Measurements from ENCODE around the gene INPP4A.
A peak's percentile ranks its signal among the peaks of the same experiment; 100 is the strongest.

INPP4A gene

GRCh38 chr2:98541906-98542305 is 97.2 kb downstream of the INPP4A start:
- DNase-seq (ENCODE audit: low read depth in 2 of 2): no peak

DNA sequence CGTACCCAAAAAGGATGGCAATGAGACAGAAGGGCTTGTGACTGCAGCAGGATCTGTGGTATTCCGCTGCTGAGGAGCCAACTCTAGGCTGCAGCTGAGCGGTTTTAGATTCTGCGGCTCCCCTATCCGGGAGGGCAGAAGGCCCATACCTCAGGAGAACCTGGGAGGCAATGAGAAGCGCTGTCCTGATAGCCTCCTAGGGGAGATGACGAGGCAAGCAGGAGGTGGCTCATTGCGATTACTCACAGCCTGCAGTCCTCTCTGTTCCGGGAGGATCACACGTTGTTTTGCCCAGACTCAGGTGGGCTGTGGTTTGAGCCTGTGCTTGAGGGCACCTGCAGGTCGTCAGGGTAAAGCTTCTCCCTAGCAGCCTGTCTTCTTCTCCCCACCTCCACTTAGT is 98.6 kb downstream of the INPP4A start:
- no peak for DNase-seq (ENCODE audit: low read depth in 2 of 2)

DNA sequence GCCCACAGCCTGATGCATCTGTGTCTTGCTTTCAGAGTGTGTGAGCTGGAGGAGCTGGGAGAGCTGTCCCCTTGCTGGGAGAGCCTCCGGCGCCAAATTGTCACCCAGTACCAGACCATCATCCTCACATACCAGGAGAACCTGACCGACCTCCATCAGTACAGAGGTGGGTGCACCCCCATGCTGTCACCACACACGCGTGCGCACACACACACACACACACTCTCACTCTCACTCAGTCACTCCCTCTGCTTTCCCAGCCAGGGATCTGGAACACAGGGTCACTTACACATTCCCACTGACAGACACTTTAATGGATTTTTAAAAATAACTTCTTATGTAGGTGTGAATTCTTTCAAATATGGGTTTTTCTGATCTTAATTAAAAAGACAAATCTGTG is 99.2 kb downstream of the INPP4A start:
- no peak for DNase-seq (ENCODE audit: low read depth in 2 of 2)

GRCh38 chr2:98545591-98545990 is 100.9 kb downstream of the INPP4A start:
- no peak for DNase-seq (ENCODE audit: low read depth in 2 of 2)

DNA sequence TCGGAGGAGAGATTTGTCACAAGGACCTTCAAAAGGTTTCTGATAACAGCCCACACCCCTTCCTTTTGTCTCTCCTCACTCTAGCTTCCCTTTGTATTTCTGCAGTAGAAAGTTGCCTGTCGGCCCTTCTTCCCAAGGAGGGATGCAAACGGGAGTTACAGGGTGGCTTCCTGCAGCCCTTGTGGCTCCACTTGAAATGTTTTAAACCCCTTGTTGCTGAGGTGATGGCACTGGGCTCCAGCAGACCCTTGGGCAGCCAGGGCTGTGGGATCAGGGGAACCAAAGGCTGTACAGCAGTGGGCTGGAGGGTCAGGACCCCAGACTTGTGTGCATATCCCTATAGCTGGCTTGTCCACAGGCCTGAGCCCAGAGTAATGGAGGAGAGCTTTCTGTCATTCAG is 101.5 kb downstream of the INPP4A start:
- DNase-seq (ENCODE audit: low read depth in 2 of 2): no peak

DNA sequence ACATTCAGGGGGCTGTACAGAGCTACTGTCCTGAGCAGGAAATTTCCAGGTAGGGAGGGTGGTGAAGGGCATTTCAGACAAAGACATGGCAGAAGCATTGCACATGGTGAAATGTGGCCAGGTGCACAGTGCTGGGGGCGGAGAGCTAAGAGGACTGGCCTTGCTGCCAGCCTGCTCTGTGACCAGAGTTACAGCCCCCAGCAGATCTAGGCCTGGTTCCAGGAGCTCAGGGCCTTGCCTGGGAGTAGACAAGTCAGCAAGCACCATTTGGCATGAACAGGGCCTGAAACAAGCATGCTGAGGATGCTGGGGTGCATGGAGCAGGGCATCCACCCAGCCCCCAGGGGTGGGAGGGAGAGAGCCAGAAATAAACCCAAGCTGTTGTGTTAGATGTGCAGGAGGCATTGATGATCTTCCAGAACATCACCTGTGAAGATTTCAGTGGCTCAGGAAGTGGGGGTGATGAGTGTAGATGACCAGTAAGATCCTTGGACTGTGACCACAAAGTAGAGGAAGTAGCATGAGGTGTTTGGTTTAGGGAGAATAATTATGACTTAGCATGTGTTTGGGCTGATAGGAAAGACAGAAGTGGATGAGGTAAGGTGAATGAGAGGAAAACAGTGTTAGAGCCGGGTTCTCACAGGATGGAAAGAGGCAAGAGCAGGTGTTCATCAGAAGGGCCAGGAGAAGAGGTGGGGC is 102.6 kb downstream of the INPP4A start:
- no peak for DNase-seq (ENCODE audit: low read depth in 2 of 2)

- no peak for DNase-seq (ENCODE audit: low read depth in 2 of 2)
Observed at GRCh38 chr2:98548920-98549818, 104.5 kb downstream of the INPP4A start.

GRCh38 chr2:98550165-98550564 is 105.5 kb downstream of the INPP4A start:
- DNase-seq (ENCODE audit: low read depth in 2 of 2): no peak

DNA sequence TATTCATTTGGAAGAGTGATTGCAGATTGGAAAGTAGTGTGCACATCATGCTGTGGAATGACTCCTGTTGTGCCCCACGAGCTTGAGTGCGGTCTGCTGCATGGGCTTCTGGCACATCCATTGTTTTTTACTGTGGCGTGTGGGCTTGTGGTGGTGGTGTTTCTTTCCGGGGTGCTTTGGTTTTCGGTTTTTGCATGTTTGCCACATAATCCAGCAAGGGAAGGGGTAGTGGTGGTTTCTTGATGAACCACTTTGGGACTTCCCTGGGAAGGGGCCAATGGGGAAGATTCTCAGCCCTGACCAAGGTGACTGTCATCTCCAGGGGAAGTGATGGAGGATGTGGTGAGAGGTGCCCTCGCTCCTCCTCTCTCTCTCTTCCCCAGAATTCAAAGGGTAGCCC is 106.7 kb downstream of the INPP4A start:
- peak; percentile 15 to 32 for DNase-seq (ENCODE audit: low read depth in 2 of 2)

DNA sequence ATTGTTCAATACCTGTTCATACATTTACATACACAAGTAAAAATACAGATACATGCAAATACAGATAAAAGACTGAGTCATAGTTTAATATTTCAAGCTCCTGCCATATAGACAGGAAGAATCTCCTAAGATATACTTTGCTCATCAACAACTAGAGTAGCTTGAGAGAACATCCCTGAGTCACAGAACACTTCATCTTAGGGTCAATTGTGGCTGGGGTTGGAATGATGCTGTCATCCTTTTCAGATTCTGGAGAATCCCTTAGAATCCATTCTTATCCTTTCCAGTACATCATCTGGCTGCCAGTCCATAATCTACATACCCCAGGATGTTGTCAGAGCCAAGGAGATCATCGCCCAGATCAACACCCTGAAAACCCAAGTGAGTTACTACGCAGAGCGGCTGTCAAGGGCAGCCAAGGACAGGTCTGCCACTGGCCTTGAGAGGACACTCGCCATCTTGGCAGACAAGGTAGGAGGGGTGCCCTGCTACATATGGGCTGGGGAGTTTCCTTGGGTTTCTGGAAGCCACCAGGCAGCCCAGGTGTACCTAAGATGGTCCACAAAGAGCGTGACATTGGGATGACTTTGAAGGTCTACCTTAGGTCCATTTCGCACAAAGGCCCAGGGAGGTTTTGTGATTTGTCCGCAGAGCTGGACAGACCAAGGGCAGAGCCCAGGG is 108.0 kb downstream of the INPP4A start:
- no peak for DNase-seq (ENCODE audit: low read depth in 2 of 2)

DNA sequence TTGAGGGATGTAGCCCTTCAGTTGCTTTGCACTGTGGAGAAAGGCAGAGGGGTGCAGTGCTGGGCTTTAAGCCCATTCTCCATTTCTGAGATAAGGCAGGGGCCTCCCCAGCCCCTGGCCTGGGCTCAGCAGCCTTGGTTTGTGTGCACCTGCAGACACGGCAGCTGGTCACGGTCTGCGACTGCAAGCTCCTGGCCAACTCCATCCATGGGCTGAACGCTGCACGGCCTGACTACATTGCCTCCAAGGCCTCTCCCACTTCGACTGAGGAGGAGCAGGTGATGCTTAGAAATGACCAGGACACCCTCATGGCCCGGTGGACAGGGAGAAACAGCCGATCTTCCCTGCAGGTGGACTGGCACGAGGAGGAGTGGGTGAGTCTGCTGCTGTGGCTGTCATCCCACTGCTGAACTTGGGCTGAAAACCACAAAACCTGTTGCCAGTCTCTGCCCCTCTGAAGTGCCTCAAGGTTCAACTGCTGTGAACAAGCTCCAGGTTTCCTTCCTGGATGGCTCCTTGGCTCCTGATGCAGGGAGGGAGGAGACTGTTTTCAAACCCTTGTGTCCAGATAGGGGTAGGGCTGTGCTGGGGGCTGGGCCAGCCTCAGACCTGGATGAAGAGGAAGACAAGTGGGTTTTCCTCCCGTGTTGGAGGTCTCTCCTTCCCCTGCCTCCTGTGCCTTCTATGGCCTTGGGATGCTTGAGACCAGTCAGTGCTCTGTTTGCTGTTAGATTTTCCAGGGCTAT is 109.6 kb downstream of the INPP4A start:
- no peak for DNase-seq (ENCODE audit: low read depth in 2 of 2)

GRCh38 chr2:98555696-98556095 is 111.0 kb downstream of the INPP4A start:
- no peak for DNase-seq (ENCODE audit: low read depth in 2 of 2)

GRCh38 chr2:98556344-98557033 is 111.8 kb downstream of the INPP4A start:
- DNase-seq (ENCODE audit: low read depth in 2 of 2): no peak

GRCh38 chr2:98558852-98559530 is 114.3 kb downstream of the INPP4A start:
- no peak for DNase-seq (ENCODE audit: low read depth in 2 of 2)

GRCh38 chr2:98559581-98559980 is 114.9 kb downstream of the INPP4A start:
- DNase-seq (ENCODE audit: low read depth in 2 of 2): no peak

- no peak for DNase-seq (ENCODE audit: low read depth in 2 of 2)
Observed at GRCh38 chr2:98560256-98560771, 115.7 kb downstream of the INPP4A start.

- no peak for DNase-seq (ENCODE audit: low read depth in 2 of 2)
Observed at GRCh38 chr2:98561018-98561417, 116.4 kb downstream of the INPP4A start.

DNA sequence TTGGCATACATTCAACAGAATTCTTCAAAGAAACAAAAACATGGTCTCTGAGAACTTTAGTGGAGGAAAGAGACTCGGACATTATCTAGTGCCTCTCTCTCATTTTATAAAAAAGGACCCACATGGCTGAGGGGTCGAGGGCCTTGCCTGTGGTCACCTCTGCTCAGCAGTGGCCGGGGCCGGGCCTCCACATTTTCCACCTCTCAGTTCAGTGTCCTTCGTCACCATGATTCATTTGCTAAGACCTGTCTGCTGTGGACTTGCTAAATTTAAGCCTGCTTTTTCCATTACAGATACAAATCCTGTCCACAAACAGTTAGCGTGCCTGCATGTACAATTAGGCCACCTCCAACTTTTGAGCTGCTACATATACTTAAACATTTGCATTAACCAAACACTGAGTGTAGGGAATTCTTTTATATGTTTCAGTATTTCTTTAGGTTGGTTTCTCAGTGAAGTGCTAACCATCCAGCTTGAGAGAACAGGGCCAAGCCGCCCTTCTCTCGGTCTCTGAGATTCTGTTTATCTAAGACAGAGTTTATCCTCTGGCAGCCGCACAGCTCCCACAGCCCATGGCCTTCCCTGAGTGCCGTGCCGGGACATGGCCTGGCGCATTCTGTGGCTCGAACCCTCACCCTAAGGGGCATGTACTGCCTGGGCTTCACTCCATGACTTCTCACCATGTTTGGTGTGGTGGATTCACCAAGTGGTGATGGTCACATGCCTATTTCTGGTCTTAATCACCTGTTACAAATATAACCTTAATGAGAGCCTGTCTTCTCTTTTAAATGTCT is 117.4 kb downstream of the INPP4A start:
- DNase-seq (ENCODE audit: low read depth in 2 of 2): no peak

GRCh38 chr2:98563394-98563793 is 118.7 kb downstream of the INPP4A start:
- DNase-seq (ENCODE audit: low read depth in 2 of 2): no peak
